ENCODE results near the gene SRMS.

The SRMS gene

DNA sequence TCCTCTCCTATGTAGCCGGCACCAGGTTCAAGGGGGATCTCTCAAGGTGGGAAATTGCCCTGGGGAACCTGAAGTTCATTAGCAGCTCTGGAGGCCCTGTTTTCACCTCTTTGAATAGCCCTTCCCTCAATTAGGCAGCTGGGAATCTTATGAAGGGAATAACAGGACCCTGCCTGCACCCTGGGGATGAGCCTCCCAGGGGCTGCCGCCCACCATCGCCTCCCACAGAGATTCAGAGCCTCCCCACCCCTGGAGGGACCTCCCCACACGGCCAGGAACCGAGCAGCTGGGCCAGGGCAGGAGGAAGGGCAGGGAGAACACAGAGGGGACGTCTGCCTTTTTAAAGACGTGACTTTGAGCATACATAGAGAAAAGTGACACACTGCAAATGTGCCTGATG is 44.0 kb downstream of the SRMS start:
- no peak overlapping the region for H2BK120ac ChIP-seq (ENCODE audit: insufficient read depth, low read length, poor library complexity)
- no peak overlapping the region for H4K8ac ChIP-seq (ENCODE audit: low read depth, low read length)
- no peaks in the 10 kb centered on the region for H3K27me3 ChIP-seq (ENCODE audit: insufficient read depth, low read length)
- no peak overlapping the region for H3K27ac ChIP-seq (ENCODE audit: low read depth, low read length)
- no peak overlapping the region for H2BK5ac ChIP-seq (ENCODE audit: low read depth, low read length, poor library complexity)
- H3K23ac ChIP-seq (ENCODE audit: low read length), result no peak overlapping the region
- H2AFZ ChIP-seq (ENCODE audit: insufficient read depth, low read length, poor library complexity), result no peak overlapping the region
- no peak overlapping the region for H2BK12ac ChIP-seq (ENCODE audit: low read length)
- H3K4ac ChIP-seq (ENCODE audit: low read depth, low read length), result no peak overlapping the region
- no peaks in the 10 kb centered on the region for H3K79me2 ChIP-seq (ENCODE audit: control insufficient read depth, insufficient read depth, low read length, poor library complexity)
- no peak overlapping the region for H3K18ac ChIP-seq (ENCODE audit: low read length)
- peaks cover 14% of the 10 kb centered on the region for H3K9me3 ChIP-seq (ENCODE audit: insufficient read depth, low read depth, low read length)
- DNase-seq, result no peak
- no peak overlapping the region for H3K4me2 ChIP-seq (ENCODE audit: low read length)
- H2AK5ac ChIP-seq (ENCODE audit: low read length), result no peak overlapping the region
- no peak overlapping the region for H3K4me3 ChIP-seq (ENCODE audit: low read depth, low read length)
- H4K91ac ChIP-seq (ENCODE audit: low read depth, low read length), result no peak overlapping the region
- no peaks in the 10 kb centered on the region for H3K36me3 ChIP-seq (ENCODE audit: control insufficient read depth in 1 of 2, insufficient read depth in 2 of 2, low read length in 2 of 2)
- no peak overlapping the region for H3K9ac ChIP-seq (ENCODE audit: low read length)
- H4K12ac ChIP-seq (ENCODE audit: low read depth, low read length), result no peak overlapping the region
- peaks cover 2 to 3% of the 10 kb centered on the region in 2 experiments for H3K4me1 ChIP-seq (ENCODE audit: control insufficient read depth in 1 of 2, insufficient read depth in 2 of 2, low read length in 2 of 2)
- no peak overlapping the region for H3K14ac ChIP-seq (ENCODE audit: low read length)
- WGBS (ENCODE audit: extremely low coverage, insufficient coverage, insufficient read length), result no CpG with 5 or more reads among the region's 7 CpGs
- no peaks in the 10 kb centered on the region for H3K79me1 ChIP-seq (ENCODE audit: low read length)

DNA sequence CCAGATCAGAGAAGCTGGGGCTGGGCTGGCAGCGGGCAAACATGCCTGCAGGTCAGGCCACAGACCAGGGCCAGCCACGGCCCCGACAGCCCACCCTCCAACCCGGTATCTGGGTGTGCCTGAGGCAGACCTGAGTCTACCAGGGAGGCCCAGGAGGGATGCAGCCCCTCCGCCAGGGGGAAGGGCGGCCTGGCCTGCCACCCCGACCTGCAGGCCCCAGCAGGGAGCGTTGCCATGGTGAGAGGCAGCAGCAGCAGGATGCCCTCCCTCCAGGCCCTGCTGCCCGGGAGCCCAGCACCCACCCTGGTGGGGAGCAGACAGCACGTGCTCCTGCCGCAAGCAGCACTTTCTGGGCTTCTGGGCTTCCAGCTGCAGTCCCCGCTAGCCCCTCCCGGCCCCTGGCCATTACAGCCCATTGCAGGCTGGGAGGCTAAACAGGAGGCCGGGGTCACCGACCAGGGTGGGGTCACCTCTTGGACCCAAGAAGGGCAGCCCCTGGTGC is 44.8 kb downstream of the SRMS start:
- WGBS (ENCODE audit: extremely low coverage, insufficient coverage, insufficient read length), result no CpG with 5 or more reads among the region's 15 CpGs

DNA sequence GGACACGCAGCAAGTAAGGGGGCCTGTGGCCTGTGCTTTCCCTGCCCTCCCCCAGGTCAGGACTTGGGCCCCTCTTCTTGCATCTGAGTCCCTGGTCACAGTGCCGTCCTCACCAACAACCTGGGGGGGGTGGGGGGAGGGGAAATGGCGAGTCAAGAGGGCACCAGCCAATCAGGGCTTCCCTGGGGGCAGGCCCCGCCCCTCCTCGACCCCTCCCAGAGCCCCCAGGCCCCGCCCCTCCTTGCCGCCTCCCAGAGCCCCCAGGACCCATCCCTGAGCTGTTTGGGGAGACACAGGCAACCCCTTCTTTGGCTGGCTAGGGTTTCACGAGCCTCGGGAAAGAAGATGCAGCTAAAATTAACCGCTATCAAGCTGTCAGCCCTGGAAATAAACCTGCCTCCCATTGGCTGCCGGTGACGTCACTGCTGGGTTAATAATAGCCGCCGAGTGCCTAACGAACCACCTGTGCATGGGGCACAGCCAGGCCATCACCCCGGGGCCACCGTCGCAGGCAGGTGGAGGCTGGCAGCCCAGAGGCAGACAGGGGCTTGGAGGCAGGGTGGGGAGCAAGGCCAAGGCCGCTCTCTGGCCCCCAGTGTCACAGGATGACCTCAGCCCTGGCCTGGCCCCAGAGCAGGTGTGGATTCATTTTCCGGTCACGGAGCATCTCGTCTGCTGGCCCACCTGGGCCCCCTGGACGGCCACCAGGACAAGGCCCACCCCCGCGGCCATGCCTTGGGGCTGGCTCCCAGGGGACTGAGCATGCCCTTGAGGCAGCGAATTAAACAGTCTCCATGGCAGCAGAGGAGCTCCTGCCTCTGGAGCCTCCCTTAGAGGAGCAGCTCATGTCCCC is 45.5 kb downstream of the SRMS start:
- H3K79me1 ChIP-seq (ENCODE audit: low read length), result no peaks in the 10 kb centered on the region
- no peak overlapping the region for H2BK120ac ChIP-seq (ENCODE audit: insufficient read depth, low read length, poor library complexity)
- no peak overlapping the region for H3K18ac ChIP-seq (ENCODE audit: low read length)
- H3K9me3 ChIP-seq (ENCODE audit: insufficient read depth, low read depth, low read length), result peaks cover 14% of the 10 kb centered on the region
- H2BK12ac ChIP-seq (ENCODE audit: low read length), result no peak overlapping the region
- H4K8ac ChIP-seq (ENCODE audit: low read depth, low read length), result no peak overlapping the region
- DNase-seq, result no peak
- no peaks in the 10 kb centered on the region for H3K36me3 ChIP-seq (ENCODE audit: control insufficient read depth in 1 of 2, insufficient read depth in 2 of 2, low read length in 2 of 2)
- no peak overlapping the region for H2AK5ac ChIP-seq (ENCODE audit: low read length)
- no peak overlapping the region for H2AFZ ChIP-seq (ENCODE audit: insufficient read depth, low read length, poor library complexity)
- no peak overlapping the region for H4K12ac ChIP-seq (ENCODE audit: low read depth, low read length)
- no peak overlapping the region for H3K9ac ChIP-seq (ENCODE audit: low read length)
- H3K14ac ChIP-seq (ENCODE audit: low read length), result no peak overlapping the region
- H2BK5ac ChIP-seq (ENCODE audit: low read depth, low read length, poor library complexity), result no peak overlapping the region
- no peak overlapping the region for H3K4me3 ChIP-seq (ENCODE audit: low read depth, low read length)
- no CpG with 5 or more reads among the region's 26 CpGs for WGBS (ENCODE audit: extremely low coverage, insufficient coverage, insufficient read length)
- H4K91ac ChIP-seq (ENCODE audit: low read depth, low read length), result no peak overlapping the region
- no peak overlapping the region for H3K4me2 ChIP-seq (ENCODE audit: low read length)
- H3K27me3 ChIP-seq (ENCODE audit: insufficient read depth, low read length), result no peaks in the 10 kb centered on the region
- H3K23ac ChIP-seq (ENCODE audit: low read length), result no peak overlapping the region
- no peak overlapping the region for H3K27ac ChIP-seq (ENCODE audit: low read depth, low read length)
- H3K4me1 ChIP-seq (ENCODE audit: control insufficient read depth in 1 of 2, insufficient read depth in 2 of 2, low read length in 2 of 2), result peaks cover 8 to 9% of the 10 kb centered on the region in 2 experiments
- H3K79me2 ChIP-seq (ENCODE audit: control insufficient read depth, insufficient read depth, low read length, poor library complexity), result no peaks in the 10 kb centered on the region
- H3K4ac ChIP-seq (ENCODE audit: low read depth, low read length), result no peak overlapping the region

More for the DNA sequence above, 44.8 kb downstream of the SRMS start:
- Histone ChIP-seq H3K36me3 (ENCODE audit: control insufficient read depth in 1 of 2, insufficient read depth in 2 of 2, low read length in 2 of 2) (no peaks in the 10 kb centered on the region), H3K18ac (ENCODE audit: low read length) (no peak overlapping the region), H3K9me3 (ENCODE audit: insufficient read depth, low read depth, low read length) (peaks cover 14% of the 10 kb centered on the region), H3K79me1 (ENCODE audit: low read length) (no peaks in the 10 kb centered on the region), H2BK5ac (ENCODE audit: low read depth, low read length, poor library complexity) (no peak overlapping the region), H2BK12ac (ENCODE audit: low read length) (no peak overlapping the region), H4K91ac (ENCODE audit: low read depth, low read length) (no peak overlapping the region), H3K79me2 (ENCODE audit: control insufficient read depth, insufficient read depth, low read length, poor library complexity) (no peaks in the 10 kb centered on the region), H4K12ac (ENCODE audit: low read depth, low read length) (no peak overlapping the region), H3K9ac (ENCODE audit: low read length) (no peak overlapping the region), H3K27me3 (ENCODE audit: insufficient read depth, low read length) (no peaks in the 10 kb centered on the region), H3K4me1 (ENCODE audit: control insufficient read depth in 1 of 2, insufficient read depth in 2 of 2, low read length in 2 of 2) (peaks cover 8% of the 10 kb centered on the region in 2 experiments), H4K8ac (ENCODE audit: low read depth, low read length) (no peak overlapping the region), H3K14ac (ENCODE audit: low read length) (no peak overlapping the region), H2AK5ac (ENCODE audit: low read length) (no peak overlapping the region), H2AFZ (ENCODE audit: insufficient read depth, low read length, poor library complexity) (no peak overlapping the region), H3K4ac (ENCODE audit: low read depth, low read length) (no peak overlapping the region), H2BK120ac (ENCODE audit: insufficient read depth, low read length, poor library complexity) (no peak overlapping the region), H3K23ac (ENCODE audit: low read length) (no peak overlapping the region), H3K4me2 (ENCODE audit: low read length) (no peak overlapping the region), H3K27ac (ENCODE audit: low read depth, low read length) (no peak overlapping the region), H3K4me3 (ENCODE audit: low read depth, low read length) (no peak overlapping the region)
- no peak for DNase-seq

DNA sequence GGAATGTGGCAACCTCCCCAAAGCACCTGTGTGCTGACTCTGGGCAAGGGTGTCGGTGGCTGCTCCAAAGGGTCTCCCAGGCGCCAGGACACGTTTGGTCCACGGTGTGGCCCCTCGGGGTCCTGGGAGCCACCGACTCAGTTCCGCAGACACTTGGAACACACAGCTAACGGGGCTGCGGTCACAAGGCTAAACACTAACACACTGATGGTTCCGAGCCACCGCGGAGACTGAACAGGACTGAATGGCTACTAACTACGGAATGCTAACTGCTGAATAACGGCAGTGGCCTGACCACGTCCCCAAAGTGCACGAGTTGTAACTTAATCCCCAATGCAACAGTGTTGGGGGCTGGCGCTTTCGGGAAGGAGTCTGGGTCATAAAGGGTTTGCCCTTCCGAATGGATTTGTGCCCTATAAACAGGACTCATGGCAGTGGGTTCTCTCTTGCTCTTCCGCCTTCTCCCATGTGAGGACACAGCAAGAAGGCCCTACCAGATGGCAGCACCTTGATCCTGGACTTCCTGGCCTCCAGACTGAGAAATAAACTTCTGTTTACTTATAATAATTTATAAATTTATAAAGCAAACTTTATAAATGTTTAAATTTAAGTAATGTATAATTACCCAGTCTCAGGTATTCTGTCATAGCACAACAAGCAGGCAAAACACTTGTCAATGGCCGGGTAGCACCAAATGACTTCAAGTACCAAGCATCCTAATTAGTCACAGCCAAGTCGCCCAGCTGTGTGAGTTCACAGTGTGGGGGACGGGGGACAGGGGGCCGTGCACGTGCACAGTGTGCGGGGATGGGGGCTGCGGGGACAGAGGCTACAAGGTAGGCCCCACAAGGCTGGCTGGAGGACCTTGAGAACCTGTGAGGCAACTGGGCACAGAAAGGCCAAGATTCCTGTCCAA is 46.4 kb downstream of the SRMS start:
- DNase-seq, result no peak
- no peak overlapping the region for H2BK120ac ChIP-seq (ENCODE audit: insufficient read depth, low read length, poor library complexity)
- H3K18ac ChIP-seq (ENCODE audit: low read length), result no peak overlapping the region
- H3K27ac ChIP-seq (ENCODE audit: low read depth, low read length), result no peak overlapping the region
- H4K12ac ChIP-seq (ENCODE audit: low read depth, low read length), result no peak overlapping the region
- H3K36me3 ChIP-seq (ENCODE audit: control insufficient read depth in 1 of 2, insufficient read depth in 2 of 2, low read length in 2 of 2), result no peaks in the 10 kb centered on the region
- no peak overlapping the region for H4K8ac ChIP-seq (ENCODE audit: low read depth, low read length)
- H2BK5ac ChIP-seq (ENCODE audit: low read depth, low read length, poor library complexity), result no peak overlapping the region
- peaks cover 14% of the 10 kb centered on the region for H3K9me3 ChIP-seq (ENCODE audit: insufficient read depth, low read depth, low read length)
- H3K4ac ChIP-seq (ENCODE audit: low read depth, low read length), result no peak overlapping the region
- H3K4me2 ChIP-seq (ENCODE audit: low read length), result no peak overlapping the region
- H3K27me3 ChIP-seq (ENCODE audit: insufficient read depth, low read length), result no peaks in the 10 kb centered on the region
- H3K23ac ChIP-seq (ENCODE audit: low read length), result no peak overlapping the region
- no peaks in the 10 kb centered on the region for H3K79me2 ChIP-seq (ENCODE audit: control insufficient read depth, insufficient read depth, low read length, poor library complexity)
- no CpG with 5 or more reads among the region's 27 CpGs for WGBS (ENCODE audit: extremely low coverage, insufficient coverage, insufficient read length)
- H2AK5ac ChIP-seq (ENCODE audit: low read length), result no peak overlapping the region
- no peak overlapping the region for H4K91ac ChIP-seq (ENCODE audit: low read depth, low read length)
- no peaks in the 10 kb centered on the region for H3K79me1 ChIP-seq (ENCODE audit: low read length)
- no peak overlapping the region for H2AFZ ChIP-seq (ENCODE audit: insufficient read depth, low read length, poor library complexity)
- no peak overlapping the region for H3K14ac ChIP-seq (ENCODE audit: low read length)
- H3K4me1 ChIP-seq (ENCODE audit: control insufficient read depth in 1 of 2, insufficient read depth in 2 of 2, low read length in 2 of 2), result peaks cover 8 to 9% of the 10 kb centered on the region in 2 experiments
- H3K9ac ChIP-seq (ENCODE audit: low read length), result no peak overlapping the region
- H2BK12ac ChIP-seq (ENCODE audit: low read length), result no peak overlapping the region
- no peak overlapping the region for H3K4me3 ChIP-seq (ENCODE audit: low read depth, low read length)
